CD14-positive monocyte (primary cell): Measurements from ENCODE around the gene MLLT3. TPM values are rescaled to one million over a fixed set of nuclear protein-coding genes. Genes with fewer than 3 reads are reported as not detected.

ENCODE experiments used
- DNase-seq, 3 donors: peaks; one replicate each; pipeline ENCODE4 v3.0.0-alpha.2; 2011 to 2022
- H2AFZ ChIP-seq: 2 replicates; pipeline ENCODE4 v1.6.0; 2012; ENCODE audit warnings: mild to moderate bottlenecking, low read depth, low read length, inconsistent platforms; ENCODE audit not compliant: insufficient read depth, poor library complexity, severe bottlenecking
- H3K27ac ChIP-seq, 2 donors: 1 replicate in 1 of 2; 2 replicates in 1 of 2; pipeline ENCODE4 v1.5.1; 2012 to 2013; ENCODE audit warnings: low read length in 2 of 2, control low read depth in 1 of 2, inconsistent platforms in 1 of 2, low read depth in 1 of 2, mild to moderate bottlenecking in 1 of 2
- H3K27me3 ChIP-seq, 2 donors: one replicate each; pipeline versions ENCODE4 v1.6.0 to v1.6.1; 2011 to 2013; ENCODE audit warnings: low read length in 2 of 2; ENCODE audit not compliant: control insufficient read depth in 2 of 2, insufficient read depth in 2 of 2
- H3K36me3 ChIP-seq, 2 donors: replicated peaks in 1 of 2; 1 replicate in 1 of 2; 2 replicates in 1 of 2; pipeline versions ENCODE4 v1.5.1 to v1.6.1; 2012 to 2013; ENCODE audit warnings: low read length in 2 of 2, control low read depth in 1 of 2, inconsistent platforms in 1 of 2, mild to moderate bottlenecking in 1 of 2; ENCODE audit not compliant: insufficient read depth in 2 of 2, control insufficient read depth in 1 of 2
- H3K4me1 ChIP-seq, 2 donors: 1 replicate in 1 of 2; 2 replicates in 1 of 2; pipeline versions ENCODE4 v1.5.1 to v1.6.1; 2012 to 2013; ENCODE audit warnings: low read length in 2 of 2, control low read depth in 1 of 2, inconsistent platforms in 1 of 2, mild to moderate bottlenecking in 1 of 2, moderate library complexity in 1 of 2; ENCODE audit not compliant: insufficient read depth in 2 of 2, control insufficient read depth in 1 of 2
- H3K4me2 ChIP-seq: replicated peaks from 2 replicates; pipeline ENCODE3; 2012; ENCODE audit warnings: low read length, moderate library complexity, mild to moderate bottlenecking; ENCODE audit not compliant: poor library complexity, severe bottlenecking; ENCODE audit errors: extremely low read depth
- H3K4me3 ChIP-seq, 3 experiments: fragments of 200-600 bp in 1 of 3; sonication (generic) in 1 of 3; replicated peaks in 1 of 3; 1 replicate in 2 of 3; 2 replicates in 1 of 3; pipeline ENCODE4 v1.5.1; 2011 to 2013; ENCODE audit warnings: low read length in 3 of 3, mild to moderate bottlenecking in 3 of 3, control low read depth in 2 of 3, low read depth in 2 of 3, inconsistent platforms in 1 of 3, moderate library complexity in 1 of 3
- H3K79me2 ChIP-seq: 2 replicates; pipeline ENCODE4 v1.6.0; 2012; ENCODE audit warnings: mild to moderate bottlenecking, control low read depth, inconsistent platforms, low read length, moderate library complexity; ENCODE audit not compliant: insufficient read depth
- H3K9ac ChIP-seq: 2 replicates; pipeline ENCODE4 v1.6.0; 2017; ENCODE audit warnings: low read length, mild to moderate bottlenecking; ENCODE audit not compliant: insufficient read depth, poor library complexity, severe bottlenecking
- H3K9me3 ChIP-seq, 2 donors: replicated peaks in 1 of 2; 1 replicate in 1 of 2; 2 replicates in 1 of 2; pipeline versions ENCODE4 v1.5.1 to v1.6.1; 2012 to 2013; ENCODE audit warnings: low read length in 2 of 2, control low read depth in 1 of 2; ENCODE audit not compliant: control insufficient read depth in 1 of 2, insufficient read depth in 1 of 2
- H4K20me1 ChIP-seq: 2 replicates; pipeline ENCODE4 v1.6.0; 2012; ENCODE audit warnings: mild to moderate bottlenecking, low read length, control low read depth, moderate library complexity; ENCODE audit not compliant: insufficient read depth
- H3K27ac Mint-ChIP-seq, 7 donors: one replicate each; pipeline ENCODE4 v1.8.0; 2020; ENCODE audit warnings: mild to moderate bottlenecking in 7 of 7, mixed read lengths in 7 of 7, moderate library complexity in 6 of 7, inconsistent platforms in 2 of 7
- H3K27me3 Mint-ChIP-seq, 3 donors: one replicate each; pipeline ENCODE4 v1.8.0; 2021 to 2022; ENCODE audit warnings: low read depth in 3 of 3, mild to moderate bottlenecking in 3 of 3, mixed read lengths in 3 of 3, moderate library complexity in 3 of 3, inconsistent platforms in 1 of 3
- H3K36me3 Mint-ChIP-seq, 2 donors: one replicate each; pipeline ENCODE4 v1.8.0; 2020; ENCODE audit warnings: mixed read lengths in 2 of 2, inconsistent platforms in 1 of 2, mild to moderate bottlenecking in 1 of 2
- H3K4me1 Mint-ChIP-seq: one replicate; pipeline ENCODE4 v1.8.0; 2020; ENCODE audit warnings: mild to moderate bottlenecking, mixed read lengths
- H3K4me3 Mint-ChIP-seq, 2 donors: one replicate each; pipeline ENCODE4 v1.8.0; 2020; ENCODE audit warnings: mild to moderate bottlenecking in 2 of 2, mixed read lengths in 2 of 2, moderate library complexity in 1 of 2
- H3K9me3 Mint-ChIP-seq, 7 donors: one replicate each; pipeline ENCODE4 v1.8.0; 2020 to 2022; ENCODE audit warnings: mixed read lengths in 7 of 7, mild to moderate bottlenecking in 6 of 7, moderate library complexity in 6 of 7, inconsistent platforms in 2 of 7
- CTCF ChIP-seq: fragments of 200-600 bp; IDR thresholded peaks from one replicate; pipeline ENCODE4 v1.8.0; 2022; ENCODE audit warnings: antibody characterized with exemption, mild to moderate bottlenecking
- WGBS: methylation state at CpG from one replicate; pipeline ENCODE4 v1.1.5; 2013; ENCODE audit warnings: missing lambda C conversion rate; ENCODE audit not compliant: insufficient coverage; 5-methylcytosine and 5-hydroxymethylcytosine counted together
- intact Hi-C, 2 donors: fragments of 100-400 bp; cut with micrococcal nuclease; formaldehyde crosslinking; loops; one replicate each; pipeline versions ENCODE4 v1.15.0 to v1.15.1; 2023
- polyA plus RNA-seq, 3 donors: library from polyadenylated mRNA; depleted of rRNA in 1 of 3; unstranded in 2 of 3; stranded (reverse) in 1 of 3; fragments of 300-500 nt in 2 of 3; fragments of >200 nt in 1 of 3; fragmentation: Illumina TruSeq in 2 of 3; gene quantifications; 1 replicate in 2 of 3; 2 replicates in 1 of 3; pipeline ENCODE4 v1.2.3, GENCODE V29; 2012 to 2021

Gene MLLT3
- polyA plus RNA-seq, 3 donors: 0.81 to 2.3 (median 1.5) TPM

- WGBS: no CpG with 5 or more reads among the region's 1 CpG
- DNase-seq: no peak
- Histone ChIP-seq H3K79me2 (no peaks in the 10 kb centered on the region), H3K9me3 (no peaks in the 10 kb centered on the region), H4K20me1 (no peaks in the 10 kb centered on the region), H3K27ac (no peak overlapping the region), H3K4me2 (no peak overlapping the region), H3K4me1 (no peaks in the 10 kb centered on the region), H2AFZ (no peak overlapping the region), H3K27me3 (no peaks in the 10 kb centered on the region), H3K4me3 (no peak overlapping the region), H3K9ac (no peak overlapping the region), H3K36me3 (no peaks in the 10 kb centered on the region)
- Mint-ChIP-seq H3K36me3 (no peaks in the 10 kb centered on the region), H3K4me3 (no peak overlapping the region), H3K9me3 (no peaks in the 10 kb centered on the region), H3K4me1 (peaks cover 10% of the 10 kb centered on the region), H3K27ac (no peak overlapping the region), H3K27me3 (peaks cover 0 to under 1% (median 0%) of the 10 kb centered on the region in 3 donors)
- no peak for TF ChIP-seq CTCF
- intact Hi-C loops: no loop called here
Observed at GRCh38 chr9:20491612-20492011, 130.7 kb downstream of the MLLT3 start.

GRCh38 chr9:20490246-20490834, 132.0 kb downstream of the MLLT3 start:
- Histone ChIP-seq H3K4me3 (no peak overlapping the region), H4K20me1 (no peaks in the 10 kb centered on the region), H3K4me2 (no peak overlapping the region), H3K27ac (no peak overlapping the region), H2AFZ (no peak overlapping the region), H3K79me2 (no peaks in the 10 kb centered on the region), H3K9me3 (no peaks in the 10 kb centered on the region), H3K4me1 (no peaks in the 10 kb centered on the region), H3K36me3 (no peaks in the 10 kb centered on the region), H3K27me3 (no peaks in the 10 kb centered on the region), H3K9ac (no peak overlapping the region)
- DNase-seq: no peak
- peaks cover 10% of the 10 kb centered on the region for H3K4me1 Mint-ChIP-seq
- H3K9me3 Mint-ChIP-seq: no peaks in the 10 kb centered on the region
- WGBS: 100% methylated on average over 2 of the region's 4 CpGs
- no peak for TF ChIP-seq CTCF
- no peaks in the 10 kb centered on the region for H3K27me3 Mint-ChIP-seq
- no peaks in the 10 kb centered on the region for H3K36me3 Mint-ChIP-seq
- no peak overlapping the region for H3K27ac Mint-ChIP-seq
- H3K4me3 Mint-ChIP-seq: no peak overlapping the region
- intact Hi-C loops: no loop called here
